Measurements from ENCODE around the gene CYSTM1.

DNA sequence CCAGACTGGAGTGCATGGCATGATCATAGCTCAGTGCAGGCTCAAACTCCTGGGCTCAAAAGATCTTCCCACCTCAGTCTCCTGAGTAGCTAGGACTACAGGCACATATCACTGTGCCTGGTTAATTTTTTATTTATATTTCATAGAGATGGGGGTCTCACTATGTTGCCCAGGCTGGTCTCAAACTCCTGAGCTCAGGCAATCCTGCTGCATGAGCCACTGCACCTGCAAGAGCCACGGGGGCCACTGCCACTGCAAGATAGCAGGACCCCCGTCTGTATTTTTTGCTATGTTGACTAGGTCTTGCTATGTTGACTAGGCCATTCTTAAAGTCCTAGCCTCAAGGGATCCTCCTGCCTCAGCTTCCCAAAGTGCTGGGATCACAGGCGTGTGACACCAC lies 6.5 kb downstream of the CYSTM1 start:
- TF ChIP-seq, protein P1, sequence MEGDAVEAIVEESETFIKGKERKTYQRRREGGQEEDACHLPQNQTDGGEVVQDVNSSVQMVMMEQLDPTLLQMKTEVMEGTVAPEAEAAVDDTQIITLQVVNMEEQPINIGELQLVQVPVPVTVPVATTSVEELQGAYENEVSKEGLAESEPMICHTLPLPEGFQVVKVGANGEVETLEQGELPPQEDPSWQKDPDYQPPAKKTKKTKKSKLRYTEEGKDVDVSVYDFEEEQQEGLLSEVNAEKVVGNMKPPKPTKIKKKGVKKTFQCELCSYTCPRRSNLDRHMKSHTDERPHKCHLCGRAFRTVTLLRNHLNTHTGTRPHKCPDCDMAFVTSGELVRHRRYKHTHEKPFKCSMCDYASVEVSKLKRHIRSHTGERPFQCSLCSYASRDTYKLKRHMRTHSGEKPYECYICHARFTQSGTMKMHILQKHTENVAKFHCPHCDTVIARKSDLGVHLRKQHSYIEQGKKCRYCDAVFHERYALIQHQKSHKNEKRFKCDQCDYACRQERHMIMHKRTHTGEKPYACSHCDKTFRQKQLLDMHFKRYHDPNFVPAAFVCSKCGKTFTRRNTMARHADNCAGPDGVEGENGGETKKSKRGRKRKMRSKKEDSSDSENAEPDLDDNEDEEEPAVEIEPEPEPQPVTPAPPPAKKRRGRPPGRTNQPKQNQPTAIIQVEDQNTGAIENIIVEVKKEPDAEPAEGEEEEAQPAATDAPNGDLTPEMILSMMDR (conservative IDR thresholded peaks at IDR 0.05; ENCODE audit: low read length), result no peak
- no peak for TF ChIP-seq EZH2phosphoT487 (IDR thresholded peaks at IDR 0.05; ENCODE audit: borderline replicate concordance, low read depth, low read length)
